Measurements from ENCODE around the gene DGKB. TPM values are rescaled to one million over a fixed set of nuclear protein-coding genes. Genes with fewer than 3 reads are reported as not detected.

DGKB gene
- 57.1 and 65.8 TPM in 2 replicates for polyA plus RNA-seq

GRCh38 chr7:14902589-14903067 is at the start of gene DGKB:
Gene DGKB (minus strand): TSS chr7:14902751.

Measured in Purkinje cell (primary cell).